Endothelial cell of umbilical vein (primary cell): ENCODE results near the gene THAP4. TPM values are rescaled to one million over a fixed set of nuclear protein-coding genes. Genes with fewer than 3 reads are reported as not detected.

Experiments
- BruUV-seq: library from RNA; stranded (reverse); fragments of 400-500 nt; replicated peaks from 2 replicates; lab custom pipeline; 2021; lab: Mats Ljungman, UMichigan
- CTCF ChIA-PET: fragments of 300-600, 350-600 bp; sonication (Branson Sonifier 250); formaldehyde crosslinking; loops from one replicate; lab custom pipeline; 2021; ENCODE audit warnings: antibody characterized with exemption, inconsistent platforms; lab: Charles Lee
- POLR2A ChIA-PET: fragments of 300-600, 350-600 bp; sonication (Branson Sonifier 250); formaldehyde crosslinking; loops from one replicate; lab custom pipeline; 2021; ENCODE audit warnings: antibody characterized with exemption, inconsistent platforms; lab: Charles Lee
- DNase-seq: peaks from one replicate; pipeline ENCODE4 v3.0.0-alpha.2; 2011; ENCODE audit warnings: low read depth, low spot score
- FAIRE-seq: peaks from 2 replicates; lab custom pipeline; 2011; peaks lifted over from hg19 to GRCh38; lab: Jason Lieb, UNC
- H2AFZ ChIP-seq: 2 replicates; pipeline ENCODE4 v1.6.0; 2012; ENCODE audit warnings: low read depth, low read length, control low read depth, inconsistent platforms
- H3K27ac ChIP-seq: 2 replicates; pipeline ENCODE4 v1.5.1; 2011; ENCODE audit warnings: low read depth, mild to moderate bottlenecking, control low read depth, low read length, moderate library complexity; ENCODE audit not compliant: insufficient read depth
- H3K27me3 ChIP-seq, 2 experiments: 2 replicates each; pipeline versions ENCODE4 v1.6.0 to v1.6.1; 2011; ENCODE audit warnings: low read length in 2 of 2, mixed read lengths in 1 of 2; ENCODE audit not compliant: control insufficient read depth in 2 of 2, insufficient read depth in 2 of 2
- H3K36me3 ChIP-seq, 2 experiments: 2 replicates in 1 of 2; 3 replicates in 1 of 2; pipeline ENCODE4 v1.5.1; 2011; ENCODE audit warnings: low read length in 2 of 2, mild to moderate bottlenecking in 1 of 2, moderate library complexity in 1 of 2; ENCODE audit not compliant: control insufficient read depth in 2 of 2, insufficient read depth in 2 of 2; ENCODE audit errors: extremely low read depth in 1 of 2
- H3K4me1 ChIP-seq: 3 replicates; pipeline ENCODE4 v1.5.1; 2011; ENCODE audit warnings: mild to moderate bottlenecking, low read length; ENCODE audit not compliant: control insufficient read depth, insufficient read depth; ENCODE audit errors: extremely low read depth
- H3K4me2 ChIP-seq: 2 replicates; pipeline ENCODE4 v1.6.1; 2011; ENCODE audit warnings: low read length, control low read depth, mixed read lengths; ENCODE audit not compliant: insufficient read depth
- H3K4me3 ChIP-seq, 3 experiments: fragments of 200-600 bp in 1 of 3; sonication (generic), shearing (Covaris generic) in 1 of 3; replicated peaks in 1 of 3; 2 replicates each; pipeline ENCODE4 v1.5.1; 2011 to 2016; ENCODE audit warnings: control low read depth in 3 of 3, low read length in 3 of 3, mild to moderate bottlenecking in 2 of 3, inconsistent platforms in 1 of 3, low read depth in 1 of 3, moderate library complexity in 1 of 3; ENCODE audit not compliant: insufficient read depth in 1 of 3
- H3K79me2 ChIP-seq: 2 replicates; pipeline ENCODE4 v1.6.0; 2012; ENCODE audit warnings: low read length, inconsistent platforms; ENCODE audit not compliant: control insufficient read depth, insufficient read depth
- H3K9ac ChIP-seq: replicated peaks from 2 replicates; pipeline ENCODE3; 2011; ENCODE audit warnings: low read length, control low read depth; ENCODE audit not compliant: insufficient read depth; ENCODE audit errors: extremely low read depth
- H3K9me1 ChIP-seq: replicated peaks from 3 replicates; pipeline ENCODE4 v1.6.0; 2011; ENCODE audit warnings: mild to moderate bottlenecking, low read length; ENCODE audit not compliant: control insufficient read depth, insufficient read depth; ENCODE audit errors: extremely low read depth
- H3K9me3 ChIP-seq: replicated peaks from 2 replicates; pipeline ENCODE4 v1.5.1; 2012; ENCODE audit warnings: low read length, inconsistent platforms; ENCODE audit not compliant: control insufficient read depth, insufficient read depth
- H4K20me1 ChIP-seq: replicated peaks from 2 replicates; pipeline ENCODE3; 2011; ENCODE audit warnings: mild to moderate bottlenecking, low read length; ENCODE audit not compliant: control insufficient read depth, insufficient read depth; ENCODE audit errors: extremely low read depth
- CTCF ChIP-seq, 2 donors: IDR thresholded peaks; 1 replicate in 1 of 2; 2 replicates in 1 of 2; pipeline ENCODE4 v1.5.1; 2011; ENCODE audit warnings: low read length in 2 of 2, mild to moderate bottlenecking in 2 of 2, moderate library complexity in 2 of 2, control low read depth in 1 of 2, inconsistent platforms in 1 of 2, low read depth in 1 of 2; ENCODE audit not compliant: insufficient read depth in 1 of 2; ENCODE audit errors: extremely low read depth in 1 of 2
- EZH2 ChIP-seq: IDR thresholded peaks from 2 replicates; pipeline ENCODE4 v1.6.1; 2012; ENCODE audit warnings: borderline replicate concordance, low read depth, mild to moderate bottlenecking, moderate library complexity, low read length, inconsistent platforms; ENCODE audit not compliant: severe bottlenecking
- GATA2 ChIP-seq: IDR thresholded peaks from 2 replicates; pipeline ENCODE4 v1.7.0; 2011; ENCODE audit warnings: low read depth, mild to moderate bottlenecking, moderate library complexity, mixed read lengths, low read length; ENCODE audit not compliant: insufficient read length, insufficient read depth
- JUN ChIP-seq: IDR thresholded peaks from 2 replicates; pipeline ENCODE4 v1.6.1; 2011; ENCODE audit warnings: borderline replicate concordance, low read depth; ENCODE audit not compliant: insufficient read length, insufficient read depth
- MYC ChIP-seq: IDR thresholded peaks from one replicate; pipeline ENCODE4 v1.6.1; 2011; ENCODE audit warnings: mild to moderate bottlenecking, low read depth, low read length
- POLR2A ChIP-seq: IDR thresholded peaks from 2 replicates; pipeline ENCODE4 v1.6.1; 2012; ENCODE audit warnings: low read depth, mild to moderate bottlenecking, control low read depth, low read length
- dilution Hi-C: fragments of 300-500 bp; cut with MboI; formaldehyde crosslinking; loops from one replicate; pipeline ENCODE4 v1.15.0; 2019; ENCODE audit warnings: low sequenced_read_pairs; ENCODE audit not compliant: extremely low pct_ligation_motif_present
- intact Hi-C: fragments of 100-400 bp; cut with micrococcal nuclease; formaldehyde crosslinking; loops from one replicate; pipeline ENCODE4 v1.10.0; 2022
- polyA plus RNA-seq, 4 experiments: library from polyadenylated mRNA; depleted of rRNA in 3 of 4; stranded (reverse) in 3 of 4; unstranded in 1 of 4; fragments of >200 nt; gene quantifications; 2 replicates each; pipeline versions ENCODE4 v1.2.1 to v1.2.3, GENCODE V29; 2011 to 2012; ENCODE audit warnings: missing spikeins in 1 of 4
- total RNA-seq: library from RNA; stranded (reverse); gene quantifications from 2 replicates; pipeline ENCODE4 v1.2.3, GENCODE V29; 2021
- TF ChIP-seq, protein P1 (sequence below): IDR thresholded peaks from 2 replicates; pipeline ENCODE4 v1.6.1; 2011; ENCODE audit not compliant: insufficient read depth, insufficient read length

The THAP4 gene
- total and polyA plus RNA-seq, 2 donors (not counting 3 experiments of a cell fraction or from before 2014, with no cell fraction given) = 45.4 to 47.4 TPM

DNA sequence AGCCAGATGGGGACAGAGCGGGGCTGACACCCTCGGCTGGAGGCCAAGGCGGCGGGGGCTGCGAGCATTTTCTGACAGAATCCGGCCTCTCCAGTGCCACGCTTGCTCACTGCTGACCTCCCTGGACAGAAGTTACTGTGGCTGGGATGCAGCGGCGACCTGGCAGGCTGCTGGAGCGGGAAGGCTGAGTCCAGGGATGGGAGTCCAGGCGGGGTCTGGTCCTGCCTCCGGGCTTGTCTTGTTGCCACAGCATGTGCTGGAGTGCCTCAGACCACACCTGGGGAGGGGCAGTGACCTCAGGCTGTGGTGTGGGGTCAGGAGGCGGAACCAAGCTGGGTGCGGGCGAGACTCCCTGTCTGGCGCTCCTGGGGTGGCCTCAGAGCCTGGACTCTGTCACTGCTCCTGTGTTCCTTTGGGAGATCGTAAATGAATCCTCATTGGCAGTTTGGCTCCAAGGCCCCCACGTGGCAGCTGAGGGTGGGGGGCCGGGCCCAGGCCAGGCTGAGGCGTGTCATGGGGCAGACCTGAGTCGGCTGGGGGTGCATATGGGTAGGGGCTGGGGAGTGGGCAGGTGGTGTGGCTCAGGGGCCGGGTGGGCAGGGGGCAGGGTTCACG lies 72.9 kb downstream of the THAP4 start:
- Histone ChIP-seq H3K4me2 (no peak overlapping the region), H3K79me2 (peaks cover 50% of the 10 kb centered on the region), H3K27me3 (no peaks in the 10 kb centered on the region), H4K20me1 (no peaks in the 10 kb centered on the region), H3K9me1 (no peaks in the 10 kb centered on the region), H3K9ac (no peak overlapping the region), H3K27ac (no peak overlapping the region), H3K9me3 (no peaks in the 10 kb centered on the region), H3K4me1 (peaks cover 25% of the 10 kb centered on the region), H3K4me3 (no peak overlapping the region), H2AFZ (no peak overlapping the region), H3K36me3 (peaks cover 5 to 25% of the 10 kb centered on the region in 2 experiments)
- TF ChIP-seq MYC (no peak), POLR2A (no peak), GATA2 (no peak), JUN (no peak), EZH2 (no peak), CTCF (IDR thresholded peaks at IDR 0.05; ENCODE audit: extremely low read depth in 1 of 2, insufficient read depth in 1 of 2, low read depth in 1 of 2, low read length in 2 of 2) (no peak)
- TF ChIP-seq, protein P1, sequence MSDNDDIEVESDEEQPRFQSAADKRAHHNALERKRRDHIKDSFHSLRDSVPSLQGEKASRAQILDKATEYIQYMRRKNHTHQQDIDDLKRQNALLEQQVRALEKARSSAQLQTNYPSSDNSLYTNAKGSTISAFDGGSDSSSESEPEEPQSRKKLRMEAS = no peak
- CTCF ChIA-PET = interaction anchor here (1.1 to 1.9 kb wide), 2 partner anchors 12 to 56 kb away, joined by 3 to 7 read pairs; partner anchors contain the start of gene STK25
- dilution Hi-C loops (no loop called here), intact Hi-C loops (no loop called here)
- DNase-seq = no peak
- no TSS peak for BruUV-seq
- POLR2A ChIA-PET = no interaction called here
- no peak for FAIRE-seq
